ENCODE data around the gene FLAD1.

FLAD1 gene

GRCh38 chr1:155018617-155019348 lies 35.6 kb downstream of the FLAD1 start:
- DNase-seq: no peak

GRCh38 chr1:155019377-155020245 lies 36.5 kb downstream of the FLAD1 start:
- DNase-seq: no peak

GRCh38 chr1:155022136-155022926 lies 39.2 kb downstream of the FLAD1 start:
- DNase-seq: no peak

GRCh38 chr1:155022927-155023236 lies 39.7 kb downstream of the FLAD1 start:
- DNase-seq: peak; percentile 61

- DNase-seq: no peak
Observed at GRCh38 chr1:155023627-155024026, 40.5 kb downstream of the FLAD1 start.

GRCh38 chr1:155024315-155024714 lies 41.2 kb downstream of the FLAD1 start:
- DNase-seq: no peak

GRCh38 chr1:155026154-155026553 lies 43.0 kb downstream of the FLAD1 start:
- no peak for DNase-seq

- DNase-seq: no peak
Observed at GRCh38 chr1:155026588-155026987, 43.4 kb downstream of the FLAD1 start.

GRCh38 chr1:155029513-155030242 lies 46.5 kb downstream of the FLAD1 start:
- no peak for DNase-seq

- DNase-seq: no peak
Observed at GRCh38 chr1:155030243-155030795, 47.2 kb downstream of the FLAD1 start.

GRCh38 chr1:155030899-155031298 lies 47.8 kb downstream of the FLAD1 start:
- no peak for DNase-seq

GRCh38 chr1:155032886-155033285 lies 49.7 kb downstream of the FLAD1 start:
- no peak for DNase-seq

GRCh38 chr1:155033524-155033923 lies 50.4 kb downstream of the FLAD1 start, which contains the start of the genes DCST1 and DCST2:
Gene DCST1, plus strand, starts transcription at chr1:155033824. Its CDS starts 213 bp downstream, at chr1:155034037.
Gene DCST2, minus strand, starts transcription at chr1:155033781. Its CDS starts 80 bp downstream, at chr1:155033701.
- no peak for DNase-seq

- DNase-seq: no peak
Observed at GRCh38 chr1:155034318-155035208, 51.4 kb downstream of the FLAD1 start.

- DNase-seq: no peak
Observed at GRCh38 chr1:155035936-155036335, 52.8 kb downstream of the FLAD1 start.

GRCh38 chr1:155037043-155037442 lies 53.9 kb downstream of the FLAD1 start:
- no peak for DNase-seq

GRCh38 chr1:155037851-155038441 lies 54.8 kb downstream of the FLAD1 start:
- DNase-seq: no peak

GRCh38 chr1:155038602-155039307 lies 55.6 kb downstream of the FLAD1 start:
- DNase-seq: no peak

- DNase-seq: no peak
Observed at GRCh38 chr1:155039308-155039669, 56.1 kb downstream of the FLAD1 start.

Data from hematopoietic multipotent progenitor cell treated with erythropoietin and hydrocortisone succinate and interleukin-3 and kit ligand, for 4 days (in vitro differentiated cells).